ENCODE measurements around the gene COL9A1.
"Not testable (repeated sequence)": the region's sequence is repeated elsewhere in the genome, so short reads cannot be mapped to it uniquely, and the experiment has no call there.

The COL9A1 gene

DNA sequence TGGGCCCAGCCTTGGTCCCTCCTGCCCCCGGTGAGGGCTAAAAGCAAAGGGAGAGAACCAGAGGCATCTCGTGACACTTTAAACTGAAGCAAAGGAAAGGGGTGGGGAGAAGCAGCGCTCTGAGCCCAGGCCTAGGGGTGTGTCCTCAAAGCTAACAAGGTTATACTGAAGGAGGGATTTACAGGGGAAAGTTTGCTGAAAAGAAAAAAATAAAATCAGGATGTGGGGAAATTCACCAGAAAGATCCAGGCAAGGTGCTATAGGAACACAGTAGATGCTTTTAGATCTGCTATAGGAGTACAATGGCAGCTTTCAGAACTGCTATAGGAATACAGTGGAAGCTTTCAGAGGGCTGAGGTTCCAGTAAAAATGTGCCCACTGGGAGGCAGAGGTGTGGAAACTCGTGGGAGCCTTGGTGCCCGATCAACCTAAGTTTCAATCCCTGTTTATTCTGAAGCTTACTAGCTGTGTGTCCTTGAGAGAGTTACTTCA is at the start of gene COL9A1:
TSS of gene COL9A1 (minus strand) at position 51 of the 492 bp plus-strand sequence. CDS start 160 bp downstream, outside the sequence.
- DNase-seq (ENCODE audit: low read depth in 2 of 2) = no peak
- H3K4me3 ChIP-seq (replicated peaks in 1 of 2; ENCODE audit: low read depth in 2 of 2, low read length in 2 of 2) = no peak within 1 kb of the TSS
- TF ChIP-seq, protein P1, sequence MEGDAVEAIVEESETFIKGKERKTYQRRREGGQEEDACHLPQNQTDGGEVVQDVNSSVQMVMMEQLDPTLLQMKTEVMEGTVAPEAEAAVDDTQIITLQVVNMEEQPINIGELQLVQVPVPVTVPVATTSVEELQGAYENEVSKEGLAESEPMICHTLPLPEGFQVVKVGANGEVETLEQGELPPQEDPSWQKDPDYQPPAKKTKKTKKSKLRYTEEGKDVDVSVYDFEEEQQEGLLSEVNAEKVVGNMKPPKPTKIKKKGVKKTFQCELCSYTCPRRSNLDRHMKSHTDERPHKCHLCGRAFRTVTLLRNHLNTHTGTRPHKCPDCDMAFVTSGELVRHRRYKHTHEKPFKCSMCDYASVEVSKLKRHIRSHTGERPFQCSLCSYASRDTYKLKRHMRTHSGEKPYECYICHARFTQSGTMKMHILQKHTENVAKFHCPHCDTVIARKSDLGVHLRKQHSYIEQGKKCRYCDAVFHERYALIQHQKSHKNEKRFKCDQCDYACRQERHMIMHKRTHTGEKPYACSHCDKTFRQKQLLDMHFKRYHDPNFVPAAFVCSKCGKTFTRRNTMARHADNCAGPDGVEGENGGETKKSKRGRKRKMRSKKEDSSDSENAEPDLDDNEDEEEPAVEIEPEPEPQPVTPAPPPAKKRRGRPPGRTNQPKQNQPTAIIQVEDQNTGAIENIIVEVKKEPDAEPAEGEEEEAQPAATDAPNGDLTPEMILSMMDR (IDR thresholded peaks at IDR 0.05; ENCODE audit: low read depth, low read length) = no peak

DNA sequence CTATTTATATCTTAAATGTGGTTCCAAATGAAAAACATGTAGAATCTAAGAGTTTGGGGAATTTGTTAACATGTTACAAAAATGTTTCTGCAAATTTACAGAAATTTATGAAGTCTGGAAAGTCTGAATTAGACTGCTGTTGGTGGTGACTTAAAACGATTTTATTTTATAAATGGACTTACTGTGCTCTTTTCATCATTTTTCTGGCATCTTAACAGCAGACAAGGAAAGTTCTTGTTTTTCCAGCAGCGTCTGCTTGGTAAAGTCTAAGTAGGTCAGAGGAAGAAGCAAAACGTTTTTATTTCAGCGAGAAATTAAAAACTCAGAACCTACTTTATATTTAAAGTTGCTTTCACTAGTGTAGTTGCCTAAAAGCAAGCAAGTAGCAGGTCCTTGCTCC is 48.6 kb upstream of the COL9A1 start:
- TF ChIP-seq, protein P1 (IDR thresholded peaks at IDR 0.05; ENCODE audit: low read depth, low read length) = no peak
- DNase-seq (ENCODE audit: low read depth in 2 of 2) = no peak
- no peak overlapping the region for H3K4me3 ChIP-seq (replicated peaks in 1 of 2; ENCODE audit: low read depth in 2 of 2, low read length in 2 of 2)

GRCh38 chr6:70345619-70346018 is 42.7 kb upstream of the COL9A1 start:
- DNase-seq (ENCODE audit: low read depth in 2 of 2) = no peak
- H3K4me3 ChIP-seq (replicated peaks in 1 of 2; ENCODE audit: low read depth in 2 of 2, low read length in 2 of 2) = no peak overlapping the region
- TF ChIP-seq, protein P1 (IDR thresholded peaks at IDR 0.05; ENCODE audit: low read depth, low read length) = no peak

GRCh38 chr6:70343313-70343712 is 40.4 kb upstream of the COL9A1 start:
- no peak for DNase-seq (ENCODE audit: low read depth in 2 of 2)
- TF ChIP-seq, protein P1 (IDR thresholded peaks at IDR 0.05; ENCODE audit: low read depth, low read length) = no peak
- no peak overlapping the region for H3K4me3 ChIP-seq (replicated peaks in 1 of 2; ENCODE audit: low read depth in 2 of 2, low read length in 2 of 2)

GRCh38 chr6:70339810-70340209 is 36.9 kb upstream of the COL9A1 start:
- not testable (repeated sequence) for H3K4me3 ChIP-seq (replicated peaks in 1 of 2; ENCODE audit: low read depth in 2 of 2, low read length in 2 of 2); DNase-seq (ENCODE audit: low read depth in 2 of 2)

- TF ChIP-seq, protein P1 (IDR thresholded peaks at IDR 0.05; ENCODE audit: low read depth, low read length) = no peak
Measured at GRCh38 chr6:70338775-70339174, 35.9 kb upstream of the COL9A1 start.

GRCh38 chr6:70337743-70338105 is 34.8 kb upstream of the COL9A1 start:
- TF ChIP-seq, protein P1 (IDR thresholded peaks at IDR 0.05; ENCODE audit: low read depth, low read length) = no peak
- no peak for DNase-seq (ENCODE audit: low read depth in 2 of 2)

More at GRCh38 chr6:70338775-70339174, 35.9 kb upstream of the COL9A1 start:
- no peak for DNase-seq (ENCODE audit: low read depth in 2 of 2)
- no peak overlapping the region for H3K4me3 ChIP-seq (replicated peaks in 1 of 2; ENCODE audit: low read depth in 2 of 2, low read length in 2 of 2)

More at GRCh38 chr6:70337743-70338105, 34.8 kb upstream of the COL9A1 start:
- no peak overlapping the region for H3K4me3 ChIP-seq (replicated peaks in 1 of 2; ENCODE audit: low read depth in 2 of 2, low read length in 2 of 2)

Measured in cardiac fibroblast (primary cell).